ENCODE data around the gene OCA2.
A peak's percentile ranks its signal among the peaks of the same experiment; 100 is the strongest.
"Not testable (repeated sequence)": the region's sequence is repeated elsewhere in the genome, so short reads cannot be mapped to it uniquely, and the experiment has no call there.

Gene OCA2

GRCh38 chr15:28021281-28022039 lies 77.7 kb downstream of the OCA2 start:
- peak; percentile 69 for DNase-seq

GRCh38 chr15:28020644-28021043 lies 78.5 kb downstream of the OCA2 start:
- no peak for DNase-seq

DNA sequence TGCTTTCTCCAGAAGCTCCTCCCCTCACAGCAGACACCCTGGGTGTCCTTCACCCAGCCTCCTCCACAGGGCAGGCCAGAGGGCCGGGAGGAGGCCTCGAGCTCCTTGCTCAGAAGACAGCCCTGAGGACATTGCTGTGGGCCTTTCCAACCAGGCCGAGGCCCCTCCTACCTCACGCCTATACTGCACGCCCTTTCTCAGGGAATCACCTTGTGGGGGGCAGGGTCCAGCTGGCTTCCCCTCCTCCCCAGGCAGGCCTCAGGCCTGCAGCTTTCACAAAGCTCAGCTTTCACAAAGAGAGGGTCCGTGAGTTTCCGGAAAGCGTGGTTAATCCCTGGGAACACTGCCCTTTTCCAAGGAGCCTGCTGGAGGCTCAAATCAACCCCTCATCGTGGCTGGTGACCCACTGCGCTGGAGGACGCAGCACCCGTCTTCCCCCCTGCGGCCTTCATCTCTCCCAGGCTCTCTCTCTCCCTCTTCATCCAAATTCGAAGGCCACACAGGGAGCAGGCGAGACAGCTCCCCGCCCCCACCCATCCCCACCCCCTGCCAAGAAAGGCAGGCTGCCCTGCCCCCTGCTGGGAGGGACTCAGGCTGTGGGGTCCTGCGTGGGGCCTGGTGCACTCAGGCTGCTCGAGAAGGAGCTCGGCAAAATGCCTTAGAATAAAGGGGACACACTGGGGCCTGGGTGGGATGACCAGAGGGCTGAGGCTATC lies 79.4 kb downstream of the OCA2 start:
- no peak for DNase-seq

GRCh38 chr15:28018291-28019044 lies 80.6 kb downstream of the OCA2 start:
- no peak for DNase-seq

GRCh38 chr15:28017423-28017924 lies 81.6 kb downstream of the OCA2 start:
- no peak for DNase-seq

DNA sequence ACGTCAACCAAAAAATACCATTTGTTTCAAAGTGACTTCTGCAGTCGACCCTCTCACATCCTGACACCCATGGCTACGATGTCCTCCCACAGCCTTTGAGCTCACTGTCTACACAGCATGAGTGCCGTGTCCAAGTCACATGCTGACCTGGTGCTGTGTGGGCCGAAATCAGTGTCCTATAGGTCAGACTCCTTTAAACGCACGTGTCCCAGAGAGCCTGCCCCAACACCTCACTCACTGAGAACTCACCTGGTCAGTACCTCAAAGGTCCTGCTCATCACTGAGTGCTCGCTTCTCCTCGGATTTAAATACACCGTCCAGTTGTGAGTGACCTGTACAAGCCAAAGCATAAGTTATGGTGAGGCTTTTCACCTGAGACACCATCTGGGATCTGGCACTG lies 83.3 kb downstream of the OCA2 start:
- no peak for DNase-seq

GRCh38 chr15:28014623-28015200 lies 84.4 kb downstream of the OCA2 start:
- DNase-seq = no peak

- DNase-seq = no peak
These were observed 85.1 kb downstream of the OCA2 start for GRCh38 chr15:28013976-28014375.

DNA sequence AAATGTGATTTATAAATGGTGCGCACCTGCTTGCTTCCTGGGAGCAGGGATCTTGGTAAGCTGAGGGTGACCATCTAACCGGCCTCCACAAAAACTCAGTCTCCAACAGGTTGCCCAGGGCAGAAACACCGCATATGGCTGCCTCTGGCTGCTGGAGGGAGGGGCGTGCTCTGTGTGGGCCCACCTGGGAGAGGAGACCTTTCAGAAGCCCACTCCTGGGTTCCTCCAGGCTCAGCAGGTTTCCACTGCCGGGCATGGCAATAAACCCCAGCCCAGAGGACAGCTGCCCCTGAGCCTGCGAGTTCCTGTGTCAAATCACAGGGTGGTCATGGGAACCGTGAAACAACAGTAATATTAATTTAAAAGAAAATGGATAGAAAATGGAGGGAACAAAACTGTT lies 85.6 kb downstream of the OCA2 start:
- no peak for DNase-seq

DNA sequence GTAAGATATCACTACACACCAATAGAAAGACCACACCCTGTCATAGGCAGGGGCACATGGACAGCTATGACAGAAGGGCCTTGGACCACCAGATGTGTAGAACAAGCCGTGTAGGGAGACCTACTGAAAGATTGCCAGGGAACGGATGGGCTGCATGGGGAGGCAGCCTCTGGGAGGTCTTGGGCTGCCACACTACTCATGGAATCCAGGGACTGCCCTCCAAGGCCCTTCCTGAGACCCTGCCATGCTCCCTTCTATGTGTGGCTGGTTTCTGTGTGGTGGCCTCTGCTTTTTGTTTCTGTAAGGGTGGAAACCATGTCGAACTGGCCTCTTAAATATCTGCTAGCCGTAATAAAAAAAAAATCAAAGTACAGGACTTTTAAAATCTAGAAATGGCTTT lies 86.9 kb downstream of the OCA2 start:
- no peak for DNase-seq

GRCh38 chr15:28008175-28008574 lies 90.9 kb downstream of the OCA2 start:
- DNase-seq = not testable (repeated sequence)

- DNase-seq = no peak
These were observed 92.8 kb downstream of the OCA2 start for GRCh38 chr15:28006116-28006905.

DNA sequence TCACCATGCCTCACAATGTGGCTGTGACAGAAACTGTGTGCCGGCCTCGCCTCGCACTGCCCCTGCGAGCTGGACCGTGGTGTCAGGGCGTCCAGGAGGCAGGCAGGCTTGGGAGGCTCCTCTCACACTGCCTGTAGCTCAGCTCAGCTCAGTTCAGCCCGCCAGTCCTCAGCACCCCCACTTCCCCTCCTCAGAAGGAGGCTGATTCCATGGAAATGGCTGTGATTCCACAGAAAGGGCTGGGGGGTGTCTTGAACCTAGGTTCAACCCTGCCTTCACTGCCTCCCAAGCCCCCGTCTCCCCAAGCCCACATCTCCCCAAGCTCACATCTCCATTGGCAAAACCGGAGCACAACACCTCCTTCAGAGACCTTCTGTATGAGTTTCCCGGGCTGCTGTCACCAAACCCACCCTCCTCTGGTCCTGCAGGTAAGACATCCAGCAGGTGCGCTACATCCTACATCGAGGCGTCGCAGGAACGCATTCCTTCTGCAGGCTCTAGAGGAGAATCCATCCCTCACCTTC lies 94.0 kb downstream of the OCA2 start:
- DNase-seq = no peak

DNA sequence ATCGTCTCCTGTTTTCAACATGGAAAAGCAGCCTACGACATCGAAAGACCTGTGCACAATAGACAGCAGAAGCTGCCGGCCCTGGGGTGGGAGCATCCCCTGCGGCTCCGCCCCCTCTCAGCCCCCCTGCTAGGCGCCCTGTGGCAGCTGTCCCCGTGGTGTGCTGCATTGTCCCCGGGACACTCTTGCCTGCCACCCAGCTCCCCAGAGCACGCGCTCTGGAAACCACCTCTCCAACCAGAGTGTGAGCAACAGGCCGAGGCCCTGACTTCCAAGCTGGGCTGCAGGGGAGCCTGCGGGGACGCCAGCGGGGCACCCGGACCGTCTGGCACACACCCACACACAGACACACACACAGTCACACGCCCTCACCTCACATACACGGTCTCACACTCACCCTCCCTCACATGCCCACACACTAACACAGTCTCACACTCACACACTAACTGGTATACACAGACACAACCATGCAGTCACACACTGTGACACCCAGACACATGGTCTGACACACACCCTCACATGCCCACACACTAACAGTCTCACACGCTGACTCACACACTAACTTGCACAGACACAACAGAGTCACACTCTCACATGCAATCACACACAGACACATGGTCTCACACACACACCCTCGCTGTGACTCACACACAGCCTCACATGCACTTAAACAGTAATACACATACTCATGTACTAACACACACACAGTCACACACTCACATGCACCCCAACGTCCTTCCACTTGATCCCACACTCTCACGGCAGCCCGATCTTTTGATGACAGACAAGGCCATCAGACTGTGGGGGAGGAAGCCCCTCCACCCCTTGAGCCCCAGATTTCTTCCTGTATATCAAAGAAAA lies 94.7 kb downstream of the OCA2 start:
- no peak for DNase-seq

- no peak for DNase-seq
These were observed 95.6 kb downstream of the OCA2 start for GRCh38 chr15:28003302-28004037.

DNA sequence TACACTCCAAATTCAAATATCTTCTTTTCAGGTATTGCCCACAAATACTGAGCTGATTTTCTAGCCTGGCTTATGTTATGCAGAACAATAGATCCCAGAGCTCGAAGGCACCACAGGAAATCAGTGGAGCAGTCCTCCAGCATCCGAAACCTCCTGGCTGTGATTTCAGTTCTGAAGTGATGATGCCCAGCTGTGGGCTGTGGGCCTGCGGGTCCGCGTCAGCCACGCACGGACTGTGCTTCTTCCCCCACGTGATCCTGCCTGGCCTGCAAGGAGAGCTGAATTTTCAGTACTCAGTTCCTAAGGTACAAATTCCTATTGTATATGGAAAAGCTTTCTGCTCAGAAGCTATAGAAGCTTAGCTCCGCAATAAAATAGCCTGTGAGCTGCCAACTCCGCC lies 96.2 kb downstream of the OCA2 start:
- no peak for DNase-seq

DNA sequence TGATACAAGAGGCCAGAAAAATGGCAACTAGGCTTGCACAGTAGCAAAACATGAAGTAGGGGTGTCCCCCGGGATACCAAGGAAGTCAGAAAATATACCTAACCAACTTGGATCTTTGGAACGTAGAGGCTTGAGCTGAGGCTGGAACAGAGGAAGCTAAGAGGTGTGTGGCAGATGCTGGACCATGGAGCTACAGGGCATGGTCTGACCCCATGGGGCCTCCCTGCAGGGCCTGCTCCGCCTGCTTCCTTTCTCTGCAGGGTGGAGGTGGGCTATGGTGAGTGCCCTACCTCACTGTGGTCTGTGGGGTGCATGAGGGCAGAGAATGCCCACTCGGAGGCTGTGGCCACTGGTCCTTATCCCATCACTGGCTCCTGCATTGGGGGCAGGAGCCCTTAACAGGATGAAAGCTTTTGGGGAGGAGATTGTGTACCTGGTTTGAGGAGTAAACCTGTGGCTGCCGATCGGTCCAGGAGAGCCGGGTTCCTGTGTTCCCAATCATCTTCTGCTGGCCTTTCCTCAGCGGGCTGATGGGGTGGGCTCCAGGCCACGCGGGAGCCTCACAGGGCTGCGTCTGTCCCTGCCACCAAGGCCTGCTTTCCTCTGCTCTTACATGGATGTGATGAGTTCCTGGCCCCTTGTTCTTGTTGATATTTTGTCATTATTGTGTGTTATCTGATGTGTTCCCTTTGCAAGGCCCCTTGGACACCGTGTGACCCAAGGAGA lies 96.8 kb downstream of the OCA2 start:
- no peak for DNase-seq

DNA sequence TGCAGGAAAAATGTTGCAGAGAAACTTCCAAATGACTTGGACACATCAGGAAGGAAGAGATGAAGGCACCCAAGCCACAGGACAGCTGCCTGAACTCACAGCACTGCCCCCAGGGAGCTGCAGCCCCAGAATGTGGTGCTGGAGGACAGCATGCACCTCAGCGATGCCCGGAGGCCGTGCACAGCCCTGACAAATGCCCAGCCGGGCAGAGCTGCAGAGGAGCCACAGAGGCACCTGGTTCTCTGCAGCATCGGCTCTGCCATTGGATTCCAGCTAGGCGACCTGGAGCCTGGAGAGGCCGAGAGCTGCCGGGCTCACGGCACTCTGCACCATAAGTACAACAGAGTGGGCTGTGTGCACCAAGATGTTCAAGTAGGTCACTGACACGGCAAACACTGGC lies 97.5 kb downstream of the OCA2 start:
- no peak for DNase-seq

GRCh38 chr15:27993996-27994780 lies 104.9 kb downstream of the OCA2 start:
- DNase-seq = no peak
